ENCODE data around the gene EVI5. TPM values are rescaled to one million over a fixed set of nuclear protein-coding genes. Genes with fewer than 3 reads are reported as not detected.

The EVI5 gene
- total RNA-seq, 4 donors from 2014 or later = 13.6 to 21.6 (median 14.8) TPM

GRCh38 chr1:92769856-92770255 is 15.1 kb downstream of the EVI5 start:
- no peak for DNase-seq (ENCODE audit: low spot score in 2 of 2)
- Histone ChIP-seq H3K4me1 (no peaks in the 10 kb centered on the region), H3K27ac (no peak overlapping the region), H3K27me3 (no peaks in the 10 kb centered on the region), H3K4me3 (no peak overlapping the region), H3K9me3 (no peaks in the 10 kb centered on the region), H3K36me3 (no peaks in the 10 kb centered on the region)
- TF ChIP-seq EP300 (IDR thresholded peaks at IDR 0.05) = no peak
- no peak for TF ChIP-seq CTCF (IDR thresholded peaks at IDR 0.05)
- no peak for TF ChIP-seq POLR2A (IDR thresholded peaks at IDR 0.05)
- TF ChIP-seq POLR2AphosphoS5 (IDR thresholded peaks at IDR 0.05) = no peak
- WGBS = 82% methylated on average over 3 of the region's 3 CpGs

DNA sequence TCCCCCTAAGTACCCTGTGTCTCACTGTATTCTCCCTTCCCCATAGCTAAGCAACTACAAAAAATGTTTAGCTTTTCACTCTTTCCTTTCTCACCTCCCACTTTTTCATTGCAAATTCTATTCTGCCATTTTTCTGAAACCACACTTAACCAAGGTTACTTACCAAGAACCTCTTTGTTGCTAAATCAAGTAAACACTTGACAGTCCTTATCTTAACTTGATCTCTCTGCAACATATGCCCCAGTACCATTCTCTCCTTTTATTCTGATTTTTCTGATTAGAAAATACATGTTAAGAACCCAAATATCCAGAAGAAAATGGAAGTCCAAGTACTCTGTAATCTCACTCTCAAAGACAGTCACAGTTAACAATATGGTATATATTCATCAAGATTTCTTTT is 16.0 kb downstream of the EVI5 start:
- no peak for TF ChIP-seq POLR2A (IDR thresholded peaks at IDR 0.05)
- TF ChIP-seq POLR2AphosphoS5 (IDR thresholded peaks at IDR 0.05) = no peak
- no peak for TF ChIP-seq EP300 (IDR thresholded peaks at IDR 0.05)
- TF ChIP-seq CTCF (IDR thresholded peaks at IDR 0.05) = no peak
- no peak for DNase-seq (ENCODE audit: low spot score in 2 of 2)
- H3K4me3 ChIP-seq = no peak overlapping the region
- no peaks in the 10 kb centered on the region for H3K9me3 ChIP-seq
- H3K4me1 ChIP-seq = no peaks in the 10 kb centered on the region
- no peaks in the 10 kb centered on the region for H3K36me3 ChIP-seq
- H3K27me3 ChIP-seq = no peaks in the 10 kb centered on the region
- no peak overlapping the region for H3K27ac ChIP-seq

DNA sequence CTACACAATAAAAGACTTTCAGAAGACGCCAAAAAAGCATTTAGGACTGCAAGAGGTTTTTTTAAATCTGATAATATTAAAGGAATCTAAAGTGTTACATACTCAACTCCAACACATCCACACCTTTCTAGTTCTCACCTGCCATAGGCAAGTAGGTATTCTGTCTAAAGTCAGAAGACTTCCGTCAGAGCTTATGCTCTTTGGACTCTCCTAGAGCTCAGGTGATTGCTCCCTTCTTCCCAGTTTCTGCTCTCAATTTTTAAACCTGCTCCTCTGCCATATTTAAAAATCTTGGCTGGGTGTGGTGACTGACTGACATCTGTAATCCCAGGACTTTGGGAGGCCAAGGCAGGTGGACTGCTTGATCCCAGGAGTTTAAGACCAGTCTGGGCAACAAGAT is 16.6 kb downstream of the EVI5 start:
- WGBS = 86% methylated on average over 2 of the region's 2 CpGs
- Histone ChIP-seq H3K36me3 (no peaks in the 10 kb centered on the region), H3K27ac (no peak overlapping the region), H3K4me3 (no peak overlapping the region), H3K4me1 (no peaks in the 10 kb centered on the region), H3K27me3 (no peaks in the 10 kb centered on the region), H3K9me3 (no peaks in the 10 kb centered on the region)
- no peak for DNase-seq (ENCODE audit: low spot score in 2 of 2)
- no peak for TF ChIP-seq CTCF (IDR thresholded peaks at IDR 0.05)
- TF ChIP-seq POLR2AphosphoS5 (IDR thresholded peaks at IDR 0.05) = no peak
- no peak for TF ChIP-seq POLR2A (IDR thresholded peaks at IDR 0.05)
- TF ChIP-seq EP300 (IDR thresholded peaks at IDR 0.05) = no peak

DNA sequence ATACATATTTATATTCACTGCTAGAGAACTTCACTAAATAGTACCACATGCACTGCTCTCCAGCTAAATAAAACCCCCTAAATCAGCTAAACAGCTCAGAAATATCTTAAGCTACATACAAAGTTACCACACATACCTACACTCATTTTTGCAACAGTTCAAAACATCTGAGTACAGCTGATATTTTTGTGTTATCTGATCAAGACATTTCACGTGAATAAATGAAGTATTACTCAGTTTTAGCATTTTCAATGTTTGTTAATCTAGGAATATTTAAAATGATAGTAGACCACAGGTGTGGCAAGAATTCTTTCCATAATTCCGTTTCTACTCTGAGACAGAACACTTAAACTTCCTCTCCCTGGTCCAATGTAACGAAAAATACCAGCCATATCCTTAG is 20.8 kb downstream of the EVI5 start:
- Histone ChIP-seq H3K4me3 (no peak overlapping the region), H3K27ac (no peak overlapping the region), H3K4me1 (no peaks in the 10 kb centered on the region), H3K9me3 (no peaks in the 10 kb centered on the region), H3K27me3 (no peaks in the 10 kb centered on the region), H3K36me3 (no peaks in the 10 kb centered on the region)
- WGBS = 50% methylated on average over 3 of the region's 3 CpGs
- TF ChIP-seq POLR2A (IDR thresholded peaks at IDR 0.05) (no peak), EP300 (IDR thresholded peaks at IDR 0.05) (no peak), POLR2AphosphoS5 (IDR thresholded peaks at IDR 0.05) (no peak), CTCF (IDR thresholded peaks at IDR 0.05) (no peak)
- no peak for DNase-seq (ENCODE audit: low spot score in 2 of 2)

GRCh38 chr1:92762355-92762754 is 22.6 kb downstream of the EVI5 start:
- H3K27me3 ChIP-seq = no peaks in the 10 kb centered on the region
- H3K36me3 ChIP-seq = no peaks in the 10 kb centered on the region
- H3K27ac ChIP-seq = no peak overlapping the region
- no peaks in the 10 kb centered on the region for H3K9me3 ChIP-seq
- TF ChIP-seq EP300 (IDR thresholded peaks at IDR 0.05) (no peak), POLR2AphosphoS5 (IDR thresholded peaks at IDR 0.05) (no peak), POLR2A (IDR thresholded peaks at IDR 0.05) (no peak), CTCF (IDR thresholded peaks at IDR 0.05) (no peak)
- WGBS = 82% methylated on average over 1 of the region's 1 CpG
- no peaks in the 10 kb centered on the region for H3K4me1 ChIP-seq
- no peak overlapping the region for H3K4me3 ChIP-seq
- no peak for DNase-seq (ENCODE audit: low spot score in 2 of 2)
